ENCODE data around the gene ZSWIM6.

Gene ZSWIM6

GRCh38 chr5:61331407-61332357 lies at the start of gene ZSWIM6:
Gene ZSWIM6, plus strand, starts transcription at chr5:61332258. Its CDS starts 15 bp downstream, at chr5:61332273.
- no peak for FAIRE-seq

- no peak for FAIRE-seq
These were observed 48.6 kb upstream of the ZSWIM6 start for GRCh38 chr5:61283471-61283870.

GRCh38 chr5:61285531-61285930 lies 46.5 kb upstream of the ZSWIM6 start:
- no peak for FAIRE-seq

- FAIRE-seq: no peak
These were observed 45.5 kb upstream of the ZSWIM6 start for GRCh38 chr5:61286446-61287132.

GRCh38 chr5:61287474-61287873 lies 44.6 kb upstream of the ZSWIM6 start:
- no peak for FAIRE-seq

- no peak for FAIRE-seq
These were observed 42.8 kb upstream of the ZSWIM6 start for GRCh38 chr5:61289241-61289640.

GRCh38 chr5:61289669-61290306 lies 42.3 kb upstream of the ZSWIM6 start:
- FAIRE-seq: no peak

- FAIRE-seq: peak; percentile 10
These were observed 41.3 kb upstream of the ZSWIM6 start for GRCh38 chr5:61290791-61291210.

- FAIRE-seq: no peak
These were observed 39.9 kb upstream of the ZSWIM6 start for GRCh38 chr5:61292062-61292657.

- FAIRE-seq: no peak
These were observed 39.0 kb upstream of the ZSWIM6 start for GRCh38 chr5:61293071-61293470.

GRCh38 chr5:61293873-61294272 lies 38.2 kb upstream of the ZSWIM6 start:
- no peak for FAIRE-seq

GRCh38 chr5:61295365-61295764 lies 36.7 kb upstream of the ZSWIM6 start:
- FAIRE-seq: no peak

- FAIRE-seq: no peak
These were observed 34.0 kb upstream of the ZSWIM6 start for GRCh38 chr5:61298066-61298465.

- no peak for FAIRE-seq
These were observed 33.5 kb upstream of the ZSWIM6 start for GRCh38 chr5:61298580-61298979.

GRCh38 chr5:61299261-61299681 lies 32.8 kb upstream of the ZSWIM6 start:
- no peak for FAIRE-seq

- FAIRE-seq: no peak
These were observed 30.5 kb upstream of the ZSWIM6 start for GRCh38 chr5:61301341-61302199.

- no peak for FAIRE-seq
These were observed 29.9 kb upstream of the ZSWIM6 start for GRCh38 chr5:61302200-61302563.

- no peak for FAIRE-seq
These were observed 28.7 kb upstream of the ZSWIM6 start for GRCh38 chr5:61303346-61303745.

GRCh38 chr5:61304590-61305381 lies 27.3 kb upstream of the ZSWIM6 start:
- FAIRE-seq: no peak

GRCh38 chr5:61306531-61307131 lies 25.4 kb upstream of the ZSWIM6 start:
- no peak for FAIRE-seq

GRCh38 chr5:61307191-61307590 lies 24.9 kb upstream of the ZSWIM6 start:
- no peak for FAIRE-seq

Data from colon (tissue), 2 donors.